Activated B cell treated with CpG ODN at 0.5 μM for 24 hours (primary cell): ENCODE measurements around the gene CBX3. TPM values are rescaled to one million over a fixed set of nuclear protein-coding genes. Genes with fewer than 3 reads are reported as not detected.
"Not testable (repeated sequence)": the region's sequence is repeated elsewhere in the genome, so short reads cannot be mapped to it uniquely, and the experiment has no call there.

Source experiments
- ATAC-seq: fragments of 200-7000 bp; cut with Tn5 transposase; one replicate; pipeline ENCODE4 v1.10.0; 2021; ENCODE audit warnings: low read depth, mild to moderate bottlenecking, moderate library complexity
- CTCF ChIA-PET: fragments of 350-600 bp; sonication (Branson Sonifier 250); formaldehyde crosslinking; loops from one replicate; lab custom pipeline; 2021; ENCODE audit warnings: antibody characterized with exemption; lab: Charles Lee
- POLR2A ChIA-PET: fragments of 350-600 bp; sonication (Branson Sonifier 250); formaldehyde crosslinking; loops from one replicate; lab custom pipeline; 2021; ENCODE audit warnings: antibody characterized with exemption; lab: Charles Lee
- DNase-seq: peaks from one replicate; pipeline ENCODE4 v3.0.0; 2022
- H3K27ac Mint-ChIP-seq: one replicate; pipeline ENCODE4 v1.8.0; 2020; ENCODE audit warnings: mixed read lengths
- H3K27me3 Mint-ChIP-seq: one replicate; pipeline ENCODE4 v1.8.0; 2021; ENCODE audit warnings: mixed read lengths
- H3K36me3 Mint-ChIP-seq: one replicate; pipeline ENCODE4 v1.8.0; 2021; ENCODE audit warnings: low read depth, mixed read lengths
- H3K4me1 Mint-ChIP-seq: one replicate; pipeline ENCODE4 v1.8.0; 2021; ENCODE audit warnings: mixed read lengths
- H3K4me3 Mint-ChIP-seq: one replicate; pipeline ENCODE4 v1.8.0; 2020; ENCODE audit warnings: mild to moderate bottlenecking, mixed read lengths
- H3K9me3 Mint-ChIP-seq: one replicate; pipeline ENCODE4 v1.8.0; 2020; ENCODE audit warnings: mixed read lengths
- CTCF ChIP-seq: fragments of 200-600 bp; IDR thresholded peaks from one replicate; pipeline ENCODE4 v1.8.0; 2022; ENCODE audit warnings: antibody characterized with exemption, mild to moderate bottlenecking
- intact Hi-C: fragments of 100-400 bp; cut with micrococcal nuclease; formaldehyde crosslinking; loops from one replicate; pipeline ENCODE4 v1.15.1; 2024
- total RNA-seq: library from RNA; stranded (reverse); gene quantifications from 2 replicates; pipeline ENCODE4 v1.2.3, GENCODE V29; 2022

Gene CBX3
- total RNA-seq, 1 donor from 2014 or later, result 125 TPM

- no peak overlapping the region for H3K27ac Mint-ChIP-seq
- DNase-seq (no peak), ATAC-seq (no peak)
- no peaks in the 10 kb centered on the region for H3K27me3 Mint-ChIP-seq
- H3K36me3 Mint-ChIP-seq, result peaks cover 32% of the 10 kb centered on the region
- CTCF ChIA-PET, result no interaction called here
- POLR2A ChIA-PET, result interaction anchor here (0.5 to 3.0 kb wide), 6 partner anchors 9 to 133 kb away, joined by 3 to 15 read pairs (median 7); partner anchors contain the start of genes CBX3 and NFE2L3
- no peak for TF ChIP-seq CTCF
- intact Hi-C loops, result no loop called here
- peaks cover 59% of the 10 kb centered on the region for H3K4me1 Mint-ChIP-seq
- H3K4me3 Mint-ChIP-seq, result no peak overlapping the region
- no peaks in the 10 kb centered on the region for H3K9me3 Mint-ChIP-seq
These were observed 18.8 kb upstream of the CBX3 start for GRCh38 chr7:26182706-26183105.

GRCh38 chr7:26183545-26184280 is 17.8 kb upstream of the CBX3 start:
- no peaks in the 10 kb centered on the region for H3K27me3 Mint-ChIP-seq

GRCh38 chr7:26184281-26185101 is 17.1 kb upstream of the CBX3 start:
- CTCF ChIA-PET, result interaction anchor here (4.8 kb wide), 1 partner anchor 15 kb away, joined by 34 read pairs; the partner anchor contains the start of genes CBX3 and HNRNPA2B1

More at GRCh38 chr7:26183545-26184280, 17.8 kb upstream of the CBX3 start:
- no peak for DNase-seq
- ChIA-PET CTCF (no interaction called here), POLR2A (interaction anchor here (1.4 to 3.0 kb wide), 4 partner anchors 11 to 32 kb away, joined by 4 to 9 read pairs (median 6); partner anchors contain the start of genes CBX3, HNRNPA2B1 and NFE2L3)
- H3K9me3 Mint-ChIP-seq, result no peaks in the 10 kb centered on the region
- H3K27ac Mint-ChIP-seq, result peak overlapping the region; percentile 72
- no peak for ATAC-seq
- no peak overlapping the region for H3K4me3 Mint-ChIP-seq
- intact Hi-C loops, result no loop called here
- peaks cover 68% of the 10 kb centered on the region for H3K4me1 Mint-ChIP-seq
- peaks cover 43% of the 10 kb centered on the region for H3K36me3 Mint-ChIP-seq
- TF ChIP-seq CTCF, result no peak

GRCh38 chr7:26185131-26185843 is 16.3 kb upstream of the CBX3 start:
- intact Hi-C loops, result no loop called here
- Mint-ChIP-seq H3K36me3 (peaks cover 57% of the 10 kb centered on the region), H3K27ac (peak overlapping the region; percentile 67), H3K9me3 (no peaks in the 10 kb centered on the region), H3K4me3 (no peak overlapping the region), H3K27me3 (no peaks in the 10 kb centered on the region), H3K4me1 (peaks cover 68% of the 10 kb centered on the region)
- no peak for TF ChIP-seq CTCF
- ChIA-PET CTCF (interaction anchor here (4.8 kb wide), 1 partner anchor 14 kb away, joined by 34 read pairs; the partner anchor contains the start of genes CBX3 and HNRNPA2B1), POLR2A (interaction anchor here (0.7 to 3.0 kb wide), 6 partner anchors 9 to 33 kb away, joined by 3 to 9 read pairs (median 4); partner anchors contain the start of genes CBX3 and NFE2L3)
- DNase-seq, result no peak
- ATAC-seq, result peak; percentile 21

More at GRCh38 chr7:26184281-26185101, 17.1 kb upstream of the CBX3 start:
- H3K27me3 Mint-ChIP-seq, DNase-seq, ATAC-seq, H3K9me3 Mint-ChIP-seq, intact Hi-C loops, H3K4me3 Mint-ChIP-seq: not testable (repeated sequence)
- H3K36me3 Mint-ChIP-seq, result peaks cover 50% of the 10 kb centered on the region
- peaks cover 68% of the 10 kb centered on the region for H3K4me1 Mint-ChIP-seq
- peak overlapping the region; percentile 67 for H3K27ac Mint-ChIP-seq
- POLR2A ChIA-PET, result interaction anchor here (1.4 to 3.0 kb wide), 5 partner anchors 10 to 33 kb away, joined by 4 to 9 read pairs (median 6); partner anchors contain the start of genes CBX3, HNRNPA2B1 and NFE2L3

GRCh38 chr7:26185844-26186180 is 15.7 kb upstream of the CBX3 start:
- peaks cover 69% of the 10 kb centered on the region for H3K4me1 Mint-ChIP-seq
- H3K36me3 Mint-ChIP-seq, result peaks cover 62% of the 10 kb centered on the region
- POLR2A ChIA-PET, result interaction anchor here (0.7 to 1.9 kb wide), 3 partner anchors 9 to 14 kb away, joined by 3 to 7 read pairs (median 5); no protein-coding TSS in a partner anchor
- no peak for ATAC-seq
- H3K27me3 Mint-ChIP-seq, result no peaks in the 10 kb centered on the region
- intact Hi-C loops, result no loop called here
- CTCF ChIA-PET, result interaction anchor here (4.8 kb wide), 1 partner anchor 13 kb away, joined by 34 read pairs; the partner anchor contains the start of genes CBX3 and HNRNPA2B1
- peak overlapping the region; percentile 67 for H3K27ac Mint-ChIP-seq
- no peak overlapping the region for H3K4me3 Mint-ChIP-seq
- H3K9me3 Mint-ChIP-seq, result no peaks in the 10 kb centered on the region
- DNase-seq, result no peak
- TF ChIP-seq CTCF, result no peak
